GM19468 (cell line): ENCODE results near the gene AP1M2.

Experiments
- ATAC-seq: cut with Tn5 transposase; IDR thresholded peaks from one replicate; pipeline ENCODE4 v1.9.1; 2021; ENCODE audit warnings: mild to moderate bottlenecking, moderate library complexity, moderate number of reproducible peaks; ENCODE audit not compliant: unreplicated experiment; ENCODE audit errors: extremely low read depth

The AP1M2 gene

DNA sequence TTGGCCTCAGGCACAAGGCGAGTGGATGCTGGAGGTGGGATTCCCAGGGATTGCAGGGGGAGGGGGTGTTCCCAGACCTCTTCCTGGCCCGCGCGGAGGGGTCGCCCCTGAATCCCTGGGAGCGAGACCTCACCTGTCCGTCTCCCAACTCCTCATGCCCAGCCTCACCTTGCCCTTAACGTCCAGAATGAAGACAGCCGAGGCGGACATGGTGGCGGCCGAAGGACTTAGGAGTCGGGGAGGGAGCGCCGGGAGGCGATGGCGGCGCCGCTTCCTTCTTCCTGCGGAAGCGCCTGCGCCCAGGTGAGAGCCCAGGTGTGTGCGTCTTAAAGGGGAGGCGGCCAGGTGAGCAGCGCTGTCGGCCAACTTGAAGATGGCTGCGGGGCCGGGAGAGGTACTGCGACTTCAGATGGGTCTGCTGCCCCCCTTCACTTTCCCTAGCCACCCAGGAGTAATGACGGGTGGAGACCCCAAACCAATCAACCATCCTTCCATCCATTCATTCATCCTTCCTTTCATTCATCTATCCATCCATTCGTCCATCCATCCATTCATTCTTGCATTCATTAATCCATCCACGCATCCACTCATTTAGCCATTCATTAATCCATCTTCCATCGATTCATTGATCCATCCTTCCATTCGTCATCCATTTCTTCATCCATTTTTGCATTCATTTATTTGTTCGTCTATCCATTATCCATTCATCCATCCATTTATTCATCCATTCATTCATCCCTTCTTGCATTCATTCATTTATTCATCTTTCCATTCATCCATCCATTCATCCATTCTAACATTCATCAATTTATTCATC lies at the start of gene AP1M2:
TSS of gene AP1M2 (minus strand) at position 291 of the 817 bp plus-strand sequence. CDS start at position 210, 81 bp downstream.
- no peak for ATAC-seq

DNA sequence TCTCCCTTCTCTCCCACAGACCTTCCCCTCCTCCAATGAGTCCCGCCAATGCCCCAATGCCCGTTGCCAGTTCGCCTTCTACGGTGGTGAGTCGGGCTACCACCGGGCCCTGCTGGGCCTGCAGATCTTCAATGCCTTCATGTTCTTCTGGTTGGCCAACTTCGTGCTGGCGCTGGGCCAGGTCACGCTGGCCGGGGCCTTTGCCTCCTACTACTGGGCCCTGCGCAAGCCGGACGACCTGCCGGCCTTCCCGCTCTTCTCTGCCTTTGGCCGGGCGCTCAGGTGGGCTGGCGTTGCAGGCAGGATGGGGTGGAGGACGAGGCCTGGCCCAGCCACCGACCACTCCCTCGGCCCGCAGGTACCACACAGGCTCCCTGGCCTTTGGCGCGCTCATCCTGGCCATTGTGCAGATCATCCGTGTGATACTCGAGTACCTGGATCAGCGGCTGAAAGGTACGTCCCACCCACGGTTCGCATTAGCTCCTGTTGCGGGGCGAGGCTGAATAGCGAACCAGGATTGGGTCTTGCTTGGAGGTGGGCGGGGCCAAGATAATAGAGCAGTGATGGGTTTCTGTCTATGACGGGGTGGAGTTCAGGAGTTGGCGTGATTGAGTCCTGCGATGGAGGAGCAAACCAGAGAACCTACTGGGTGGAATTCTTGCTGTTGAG lies 49.3 kb upstream of the AP1M2 start:
- ATAC-seq, result no peak

DNA sequence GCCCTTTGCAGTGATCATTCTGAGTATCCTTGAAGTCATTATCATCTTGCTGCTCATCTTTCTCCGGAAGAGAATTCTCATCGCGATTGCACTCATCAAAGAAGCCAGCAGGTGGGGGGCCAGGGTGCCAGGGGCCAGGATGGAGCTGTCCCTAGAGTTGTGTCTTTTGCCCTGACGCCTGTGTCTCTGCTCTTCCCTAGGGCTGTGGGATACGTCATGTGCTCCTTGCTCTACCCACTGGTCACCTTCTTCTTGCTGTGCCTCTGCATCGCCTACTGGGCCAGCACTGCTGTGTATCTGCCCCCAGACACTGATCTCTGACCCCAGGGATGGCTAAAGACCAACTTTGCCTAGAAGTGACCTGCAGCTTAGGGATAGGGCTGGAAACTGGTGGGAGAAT lies 47.9 kb upstream of the AP1M2 start:
- no peak for ATAC-seq

GRCh38 chr19:10634430-10634829 lies 47.3 kb upstream of the AP1M2 start:
- no peak for ATAC-seq

GRCh38 chr19:10631874-10632273 lies 44.8 kb upstream of the AP1M2 start:
- no peak for ATAC-seq

- no peak for ATAC-seq
Observed at GRCh38 chr19:10625762-10626138, 38.6 kb upstream of the AP1M2 start.

GRCh38 chr19:10625003-10625761 lies 38.1 kb upstream of the AP1M2 start, which contains the start of gene SLC44A2:
SLC44A2 (plus strand) TSS chr19:10625553; CDS start chr19:10625634, 81 bp downstream.
- no peak for ATAC-seq

DNA sequence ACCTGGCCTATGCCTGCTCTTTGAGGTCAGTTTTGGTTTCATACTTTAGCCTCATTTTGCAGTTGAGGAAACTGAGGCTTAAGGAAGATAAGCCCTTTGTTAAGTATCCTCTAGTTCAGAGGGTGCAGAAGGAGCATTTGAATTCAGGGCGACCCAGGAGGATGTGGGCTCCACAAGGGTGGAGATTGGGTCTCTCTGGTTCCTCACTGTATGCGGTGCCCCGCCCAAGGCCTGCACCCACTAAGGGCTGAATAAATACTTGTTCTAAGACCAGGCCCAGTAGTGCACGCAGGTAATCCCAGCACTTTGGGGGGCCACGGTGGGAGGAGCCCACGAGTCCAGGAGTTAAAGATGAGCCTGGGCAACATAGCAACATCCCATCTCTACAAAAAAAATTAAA lies 37.5 kb upstream of the AP1M2 start:
- ATAC-seq, result no peak

GRCh38 chr19:10621966-10622365 lies 34.9 kb upstream of the AP1M2 start:
- ATAC-seq, result no peak

GRCh38 chr19:10620786-10621185 lies 33.7 kb upstream of the AP1M2 start:
- no peak for ATAC-seq

DNA sequence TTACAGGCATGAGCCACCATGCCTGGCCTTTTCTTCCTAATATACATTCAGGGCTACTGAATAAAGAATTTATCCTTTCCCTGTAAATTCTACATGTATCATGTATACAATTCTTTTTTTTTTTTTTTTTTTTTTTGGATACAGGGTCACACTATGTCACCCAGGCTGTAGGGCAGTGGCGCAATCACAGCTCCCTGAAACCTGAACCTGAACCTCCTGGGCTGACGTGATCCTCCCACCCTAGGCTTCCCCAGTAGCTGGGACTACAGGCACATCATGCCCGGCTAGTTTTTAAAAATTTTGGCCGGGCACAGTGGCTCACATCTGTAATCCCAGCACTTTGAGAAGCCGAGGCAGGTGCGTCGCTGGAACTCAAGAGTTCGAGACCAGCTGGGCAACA lies 31.7 kb upstream of the AP1M2 start:
- no peak for ATAC-seq

GRCh38 chr19:10617409-10618121 lies 30.5 kb upstream of the AP1M2 start:
- no peak for ATAC-seq

GRCh38 chr19:10615429-10616023 lies 28.4 kb upstream of the AP1M2 start:
- ATAC-seq, result no peak

DNA sequence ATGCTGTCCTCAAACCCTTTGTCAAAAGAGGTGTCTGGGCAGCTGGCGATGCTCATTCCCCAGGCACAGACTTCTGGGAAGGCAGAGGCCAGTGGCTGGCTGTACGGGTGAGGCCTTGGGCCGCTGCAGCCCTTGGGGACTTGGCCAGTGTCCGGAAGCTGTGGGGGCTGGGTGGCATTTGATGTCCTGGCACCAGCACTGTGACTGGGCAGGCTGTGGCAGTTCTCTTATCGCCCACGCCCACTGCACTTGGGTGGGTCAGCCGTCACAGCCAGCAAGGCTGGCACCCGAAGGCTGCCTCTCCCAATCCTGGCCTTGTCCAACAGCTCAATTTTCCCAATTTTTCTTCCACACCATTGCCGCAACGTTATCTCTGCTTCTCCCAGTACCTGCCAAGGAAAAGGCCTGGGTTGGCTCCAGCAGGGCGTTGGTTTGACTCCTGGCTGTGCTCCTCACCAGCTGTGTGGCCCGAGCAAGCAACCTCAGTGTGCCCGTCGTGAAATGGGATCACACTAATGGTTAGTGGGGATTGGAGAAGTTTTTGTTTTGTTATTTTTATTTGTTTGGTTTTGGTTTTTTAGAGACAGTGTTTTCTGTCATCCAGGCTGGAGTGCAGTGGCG lies 25.5 kb upstream of the AP1M2 start:
- no peak for ATAC-seq

GRCh38 chr19:10611907-10612306 lies 24.8 kb upstream of the AP1M2 start:
- ATAC-seq, result no peak

DNA sequence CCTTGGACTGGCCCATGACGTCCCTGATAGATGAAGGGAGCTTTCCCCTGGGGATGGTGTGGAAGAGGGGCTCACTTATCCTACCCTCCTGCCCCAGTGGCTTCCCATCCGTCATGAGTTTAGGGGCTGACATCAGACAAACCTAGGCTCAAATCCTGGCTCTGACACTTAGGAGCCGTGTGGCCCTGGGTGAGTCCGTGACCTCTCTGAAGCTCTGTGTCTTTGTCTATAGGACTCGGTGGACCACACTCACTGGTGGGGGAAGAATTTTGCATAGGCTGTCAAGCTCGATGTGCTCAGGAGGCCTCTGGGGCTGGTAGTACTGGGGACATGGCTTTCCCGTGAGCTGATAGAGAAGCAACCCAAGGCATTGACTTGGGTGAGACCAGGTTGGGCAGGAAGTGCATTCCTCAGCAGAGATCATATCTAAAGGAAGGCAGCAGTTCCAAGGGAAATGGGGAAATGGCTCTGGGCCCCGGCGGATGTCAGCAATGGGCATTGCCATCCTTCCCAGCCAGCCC lies 17.4 kb upstream of the AP1M2 start:
- no peak for ATAC-seq

DNA sequence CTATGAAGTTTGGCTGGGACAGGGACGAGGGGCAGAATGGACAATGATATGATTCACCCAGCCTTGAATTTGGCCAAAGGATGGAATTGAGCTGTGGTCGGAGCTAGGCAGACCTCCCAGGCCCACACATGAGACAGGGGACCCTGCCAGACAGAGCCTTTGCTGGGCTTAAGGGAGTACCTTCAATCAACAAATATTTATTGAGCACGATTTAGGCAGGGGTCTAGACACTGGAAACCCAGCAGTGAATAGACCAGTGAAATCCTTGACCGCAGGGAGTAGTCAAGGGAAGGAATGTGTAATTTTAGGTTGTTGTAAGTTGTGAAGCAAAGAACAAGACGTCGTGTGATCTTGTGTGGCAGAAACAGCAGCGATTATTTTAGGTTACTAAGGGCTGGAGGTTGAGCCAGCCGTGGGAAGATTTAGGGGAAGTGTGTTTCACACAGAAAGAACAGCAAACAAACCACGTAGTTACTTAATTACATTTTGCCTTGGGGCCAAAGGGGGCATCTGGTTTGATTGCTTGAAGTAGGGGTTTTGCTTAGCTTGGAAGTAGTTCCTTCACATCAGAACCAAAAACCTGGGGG lies 16.9 kb upstream of the AP1M2 start:
- peak; percentile 12 for ATAC-seq

- ATAC-seq, result no peak
Observed at GRCh38 chr19:10603084-10603872, 16.2 kb upstream of the AP1M2 start.
